GM19463 (cell line): Measurements from ENCODE around the gene GLIS2.

ENCODE experiments used
- ATAC-seq: cut with Tn5 transposase; IDR thresholded peaks from one replicate; pipeline ENCODE4 v1.9.1; 2021; ENCODE audit warnings: mild to moderate bottlenecking, moderate library complexity; ENCODE audit not compliant: unreplicated experiment

The GLIS2 gene

GRCh38 chr16:4381072-4381934 lies 65.4 kb downstream of the GLIS2 start:
- no peak for ATAC-seq

DNA sequence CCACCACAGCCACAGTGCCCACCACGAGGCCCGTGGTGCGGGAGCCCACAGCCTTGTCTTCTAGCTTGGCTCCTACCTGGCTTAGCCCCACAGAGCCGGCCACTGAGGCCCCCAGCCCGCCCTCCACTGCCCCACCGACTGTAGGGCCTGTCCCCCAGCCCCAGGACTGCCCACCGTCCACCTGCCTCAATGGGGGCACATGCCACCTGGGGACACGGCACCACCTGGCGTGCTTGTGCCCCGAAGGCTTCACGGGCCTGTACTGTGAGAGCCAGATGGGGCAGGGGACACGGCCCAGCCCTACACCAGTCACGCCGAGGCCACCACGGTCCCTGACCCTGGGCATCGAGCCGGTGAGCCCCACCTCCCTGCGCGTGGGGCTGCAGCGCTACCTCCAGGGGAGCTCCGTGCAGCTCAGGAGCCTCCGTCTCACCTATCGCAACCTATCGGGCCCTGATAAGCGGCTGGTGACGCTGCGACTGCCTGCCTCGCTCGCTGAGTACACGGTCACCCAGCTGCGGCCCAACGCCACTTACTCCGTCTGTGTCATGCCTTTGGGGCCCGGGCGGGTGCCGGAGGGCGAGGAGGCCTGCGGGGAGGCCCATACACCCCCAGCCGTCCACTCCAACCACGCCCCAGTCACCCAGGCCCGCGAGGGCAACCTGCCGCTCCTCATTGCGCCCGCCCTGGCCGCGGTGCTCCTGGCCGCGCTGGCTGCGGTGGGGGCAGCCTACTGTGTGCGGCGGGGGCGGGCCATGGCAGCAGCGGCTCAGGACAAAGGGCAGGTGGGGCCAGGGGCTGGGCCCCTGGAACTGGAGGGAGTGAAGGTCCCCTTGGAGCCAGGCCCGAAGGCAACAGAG lies 66.3 kb downstream of the GLIS2 start:
- no peak for ATAC-seq

- no peak for ATAC-seq
These were observed 67.0 kb downstream of the GLIS2 start for GRCh38 chr16:4382795-4383357.

DNA sequence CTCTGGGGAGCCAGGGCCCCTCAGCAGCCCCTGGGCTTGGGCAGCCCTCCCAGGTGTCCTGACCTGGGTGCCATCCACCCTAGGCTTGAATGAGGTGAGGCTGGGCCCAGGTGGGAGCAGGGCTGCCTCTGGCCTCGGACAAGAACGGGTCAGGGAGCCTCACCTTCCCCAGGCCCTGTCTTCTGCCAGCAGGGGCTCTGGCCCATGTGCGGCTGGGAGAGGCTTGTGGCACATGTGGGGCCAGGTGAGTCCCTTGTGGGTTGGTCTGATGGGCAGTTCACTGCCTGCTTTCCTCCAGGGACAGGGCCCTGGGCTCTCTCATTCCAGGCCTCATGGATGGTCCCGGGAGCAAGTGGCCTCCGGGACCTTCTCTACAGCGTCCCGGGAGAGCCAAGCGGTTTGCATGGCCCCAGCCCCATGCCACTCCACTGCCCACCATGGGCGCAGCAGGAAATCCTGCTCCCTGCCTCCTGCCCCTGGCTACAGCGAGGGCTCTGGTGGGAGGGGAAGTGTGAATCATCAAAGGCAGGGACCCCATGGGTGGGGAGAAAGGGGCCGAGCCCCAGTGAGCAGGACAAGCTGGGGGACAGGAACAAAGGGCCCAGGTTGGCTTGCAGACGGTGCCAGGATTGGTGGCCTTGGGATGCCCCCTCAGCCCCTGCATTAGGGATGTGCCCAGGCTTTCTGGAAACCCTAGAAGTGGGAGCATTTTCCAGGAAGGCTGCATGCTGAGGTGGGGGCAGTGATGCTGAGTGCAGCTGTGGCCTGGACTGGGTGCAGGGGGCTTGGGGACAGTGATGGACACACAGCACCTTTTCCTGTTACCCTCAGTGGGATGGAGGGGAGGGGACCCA lies 68.0 kb downstream of the GLIS2 start:
- ATAC-seq, result no peak

DNA sequence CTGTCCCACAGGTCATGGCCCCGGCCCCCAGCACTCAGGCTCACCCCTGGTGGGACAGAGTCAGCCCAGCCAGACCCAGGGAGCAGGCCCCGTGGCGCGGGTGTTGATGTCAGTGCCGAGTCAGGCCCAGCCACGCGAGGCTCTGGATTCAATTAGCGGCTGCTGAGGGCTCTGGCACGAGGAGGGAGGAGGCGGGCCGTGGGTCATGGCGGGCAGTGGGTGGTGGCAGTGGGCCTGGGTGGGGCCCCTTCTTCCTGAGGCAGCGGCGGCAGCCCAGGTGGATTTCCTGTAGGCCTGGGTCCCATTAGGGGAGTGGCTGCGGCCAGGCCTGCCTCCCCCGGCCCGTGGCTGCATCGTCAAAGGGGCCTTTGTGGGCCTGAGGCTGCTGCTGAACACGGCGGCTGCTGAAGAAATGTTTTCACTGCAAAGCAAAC lies 68.7 kb downstream of the GLIS2 start:
- ATAC-seq, result no peak

GRCh38 chr16:4385066-4385788 lies 69.4 kb downstream of the GLIS2 start:
- ATAC-seq, result no peak

- no peak for ATAC-seq
These were observed 70.1 kb downstream of the GLIS2 start for GRCh38 chr16:4385789-4386450.

DNA sequence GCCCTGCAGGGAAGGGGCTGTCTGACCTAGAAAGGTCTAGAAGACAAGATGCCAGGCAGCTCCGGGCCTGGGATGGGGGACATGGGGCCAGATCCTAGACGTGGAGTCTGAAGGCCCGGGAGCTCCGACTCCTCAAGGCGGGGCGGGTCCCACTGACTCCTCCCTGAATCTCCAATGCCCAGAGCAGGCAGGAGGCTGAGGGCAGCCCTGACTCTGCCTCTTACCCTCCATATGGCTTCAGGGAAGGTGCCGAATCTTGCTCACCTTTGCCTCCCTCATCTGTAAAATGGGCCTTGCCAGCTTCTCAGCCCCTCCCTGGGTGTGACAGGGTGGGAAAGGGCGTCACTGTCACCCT lies 70.6 kb downstream of the GLIS2 start:
- ATAC-seq, result no peak

GRCh38 chr16:4386951-4387565 lies 71.2 kb downstream of the GLIS2 start:
- ATAC-seq, result no peak

- no peak for ATAC-seq
These were observed 71.9 kb downstream of the GLIS2 start for GRCh38 chr16:4387781-4388180.

DNA sequence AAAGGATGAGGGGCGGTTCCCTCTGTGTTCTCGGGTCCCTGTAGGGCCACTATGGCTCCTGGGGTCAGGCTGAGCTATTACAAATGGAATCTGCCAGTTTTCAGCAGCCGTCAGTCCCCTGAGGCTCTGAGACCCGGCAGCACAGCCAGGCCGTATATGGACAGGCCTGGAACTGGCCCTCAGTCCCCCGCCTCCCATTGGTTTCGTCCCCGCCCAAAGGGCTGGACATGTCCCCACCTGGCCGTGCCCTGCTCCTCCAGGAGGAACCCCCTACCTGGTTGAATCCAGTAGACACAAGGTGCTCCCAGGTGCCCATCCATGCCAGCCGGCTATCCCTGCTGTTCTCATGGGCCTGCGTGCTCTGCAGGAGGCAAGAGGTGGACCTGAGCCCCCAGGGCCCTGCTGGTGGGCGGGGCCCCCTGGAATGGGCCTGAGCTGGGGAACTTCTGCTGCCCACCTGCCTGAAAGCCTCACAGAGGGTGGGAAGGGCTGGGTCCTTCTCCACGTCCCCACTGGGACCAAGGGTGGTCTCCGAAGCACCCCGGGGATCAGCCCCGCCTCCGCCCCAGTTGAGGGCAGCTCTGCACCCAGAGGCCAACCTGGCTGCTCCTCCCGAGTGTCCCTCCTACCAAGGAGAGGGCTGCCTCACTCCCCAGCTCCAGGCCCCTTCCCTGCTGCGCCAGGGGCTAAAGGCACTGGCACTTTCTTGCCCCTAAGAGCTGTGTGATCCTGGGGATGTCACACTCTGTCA lies 72.6 kb downstream of the GLIS2 start:
- no peak for ATAC-seq
